Activated naive CD8-positive, alpha-beta T cell (primary cell): ENCODE measurements around the gene RAB31.

Experiments used
- H3K27ac Mint-ChIP-seq: one replicate; pipeline ENCODE4 v1.8.0; 2021; ENCODE audit warnings: mixed read lengths
- H3K27me3 Mint-ChIP-seq: one replicate; pipeline ENCODE4 v1.8.0; 2021; ENCODE audit warnings: mixed read lengths
- H3K36me3 Mint-ChIP-seq: one replicate; pipeline ENCODE4 v1.8.0; 2021; ENCODE audit warnings: mixed read lengths
- H3K4me1 Mint-ChIP-seq: one replicate; pipeline ENCODE4 v1.8.0; 2021; ENCODE audit warnings: low read depth, mixed read lengths
- H3K4me3 Mint-ChIP-seq: one replicate; pipeline ENCODE4 v1.8.0; 2021; ENCODE audit warnings: mild to moderate bottlenecking, mixed read lengths
- H3K9me3 Mint-ChIP-seq: one replicate; pipeline ENCODE4 v1.8.0; 2021; ENCODE audit warnings: low read depth, mixed read lengths

RAB31 gene

DNA sequence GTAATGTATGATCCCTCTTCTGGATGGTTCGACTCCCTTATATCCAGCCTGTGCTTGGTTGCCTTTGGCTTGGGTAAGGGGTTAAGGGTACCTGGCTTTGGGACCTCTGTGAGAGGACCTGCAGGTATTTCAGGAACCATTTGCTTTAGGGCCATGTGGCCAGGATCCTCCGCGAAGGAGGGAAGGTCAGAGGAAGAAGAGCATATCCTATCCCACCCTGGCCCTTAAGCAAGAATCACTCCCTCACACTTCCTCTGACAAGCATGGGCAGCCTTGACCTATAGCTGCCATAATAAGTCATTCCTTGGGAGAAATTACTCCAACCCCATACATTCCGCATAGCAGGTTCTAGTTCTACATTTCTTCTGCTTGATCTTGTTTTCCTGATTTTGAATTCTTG, 118.6 kb downstream of the RAB31 start:
- Mint-ChIP-seq H3K4me3 (no peak overlapping the region), H3K9me3 (no peaks in the 10 kb centered on the region), H3K36me3 (no peaks in the 10 kb centered on the region), H3K27me3 (peaks cover 1% of the 10 kb centered on the region), H3K4me1 (no peaks in the 10 kb centered on the region), H3K27ac (no peak overlapping the region)

DNA sequence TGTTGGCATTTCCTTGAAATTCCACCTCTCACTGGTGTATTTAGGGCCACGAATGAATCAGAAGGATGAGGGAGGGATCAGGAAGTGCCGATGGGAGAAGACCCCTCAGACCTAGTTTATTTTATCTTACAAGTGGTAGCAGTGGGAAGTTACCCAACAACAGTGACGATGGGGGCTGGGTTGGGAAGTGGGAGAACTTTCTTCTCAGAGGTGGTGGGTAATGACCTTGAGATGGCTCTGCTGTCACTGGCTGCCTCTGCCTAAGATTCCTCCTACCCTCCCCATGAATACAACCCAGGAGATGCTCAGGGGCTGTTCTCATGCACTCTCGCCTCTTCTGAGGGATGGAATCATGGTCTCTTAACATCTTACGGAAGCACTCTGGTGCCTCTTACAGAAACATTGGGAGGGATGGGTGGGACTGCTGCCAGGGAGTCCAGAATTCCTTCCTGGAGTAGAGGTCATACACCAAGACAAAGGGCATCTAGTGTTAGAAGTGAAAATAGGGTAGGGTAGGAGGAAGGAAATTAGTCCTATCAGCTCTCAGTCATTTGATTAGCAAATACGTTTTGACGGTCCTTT, 119.2 kb downstream of the RAB31 start:
- Mint-ChIP-seq H3K27me3 (peaks cover 1% of the 10 kb centered on the region), H3K9me3 (no peaks in the 10 kb centered on the region), H3K27ac (no peak overlapping the region), H3K4me3 (no peak overlapping the region), H3K4me1 (no peaks in the 10 kb centered on the region), H3K36me3 (peaks cover 2% of the 10 kb centered on the region)

DNA sequence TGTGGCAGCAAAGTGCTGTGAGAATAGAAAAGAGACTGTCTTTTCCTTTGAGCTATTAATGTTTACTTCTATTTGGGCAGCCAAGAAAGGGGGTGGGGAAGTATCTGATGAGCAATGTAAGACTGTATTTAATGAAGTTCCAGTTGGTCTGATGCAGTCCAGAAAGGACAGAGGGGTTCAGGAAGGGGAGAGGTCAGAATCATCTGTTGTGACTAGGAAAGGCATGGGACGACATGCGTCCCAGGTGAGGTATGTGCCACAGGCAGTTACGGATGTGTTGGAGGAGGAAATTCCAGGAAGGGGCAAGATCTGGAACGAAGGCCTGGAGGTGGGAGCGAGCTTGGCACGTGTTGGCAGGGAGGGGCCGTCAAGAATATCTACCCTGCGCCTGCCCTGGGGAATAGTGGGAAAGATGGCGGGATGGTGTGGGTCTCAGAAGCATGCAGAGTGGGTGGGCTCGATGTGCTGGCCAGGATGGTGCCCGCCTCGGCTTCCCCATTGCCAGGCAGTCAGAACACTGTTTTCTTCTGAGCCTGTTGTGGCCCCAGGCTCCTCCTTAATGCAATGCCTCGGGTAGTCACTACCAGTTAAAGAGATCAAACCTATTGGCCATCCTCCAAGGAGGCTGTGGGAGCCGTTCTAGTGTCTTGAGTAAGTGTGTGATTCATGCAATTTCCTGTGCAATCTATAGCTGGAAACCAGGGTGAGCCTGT, 119.8 kb downstream of the RAB31 start:
- Mint-ChIP-seq H3K4me1 (no peaks in the 10 kb centered on the region), H3K4me3 (no peak overlapping the region), H3K36me3 (peaks cover 2% of the 10 kb centered on the region)

DNA sequence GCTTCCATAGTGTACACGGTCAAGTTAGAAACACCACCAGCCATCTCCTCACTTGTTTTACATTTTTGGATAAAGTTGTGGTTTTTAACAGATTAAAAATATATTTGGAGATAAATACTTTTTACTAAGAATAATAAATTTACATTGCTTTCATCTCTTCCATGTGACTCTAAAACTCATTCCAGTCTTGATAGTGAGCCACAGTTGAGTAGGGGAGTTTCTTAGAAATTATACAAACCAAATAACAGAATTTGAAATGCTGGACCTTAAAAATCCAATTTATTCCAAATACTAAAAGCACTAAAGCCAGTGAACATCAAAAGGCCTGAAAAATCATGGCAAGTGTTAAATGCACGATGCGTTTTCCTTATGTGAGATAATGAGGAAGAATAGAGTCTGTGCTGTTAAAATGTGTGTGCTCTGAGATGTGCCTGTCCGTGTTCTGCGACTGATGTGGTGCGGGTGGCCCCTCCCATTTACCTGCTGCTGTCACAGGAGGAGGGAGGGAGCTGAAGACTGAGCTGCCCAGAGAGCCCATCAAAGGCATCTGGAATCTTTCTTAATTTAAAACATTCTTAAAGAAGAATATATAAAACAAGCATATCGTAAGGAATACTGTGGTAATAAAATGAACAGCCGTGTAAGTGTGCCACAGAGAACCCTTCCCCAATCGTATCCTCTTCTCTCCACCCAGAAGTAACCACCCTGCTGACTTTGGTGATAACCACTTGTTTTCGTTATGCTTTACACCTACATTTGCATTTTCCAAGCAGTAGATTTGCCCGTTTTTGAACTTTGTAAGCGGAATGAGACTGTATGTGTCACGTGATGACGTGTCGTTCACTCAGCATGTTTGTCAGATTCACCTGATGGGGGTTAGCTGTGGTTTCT, 120.7 kb downstream of the RAB31 start:
- Mint-ChIP-seq H3K27ac (no peak overlapping the region), H3K4me1 (no peaks in the 10 kb centered on the region), H3K36me3 (peaks cover 2% of the 10 kb centered on the region), H3K9me3 (no peaks in the 10 kb centered on the region), H3K4me3 (no peak overlapping the region), H3K27me3 (peaks cover 1% of the 10 kb centered on the region)

More for the DNA sequence above, 119.8 kb downstream of the RAB31 start:
- Mint-ChIP-seq H3K27ac (no peak overlapping the region), H3K27me3 (peaks cover 1% of the 10 kb centered on the region), H3K9me3 (no peaks in the 10 kb centered on the region)

DNA sequence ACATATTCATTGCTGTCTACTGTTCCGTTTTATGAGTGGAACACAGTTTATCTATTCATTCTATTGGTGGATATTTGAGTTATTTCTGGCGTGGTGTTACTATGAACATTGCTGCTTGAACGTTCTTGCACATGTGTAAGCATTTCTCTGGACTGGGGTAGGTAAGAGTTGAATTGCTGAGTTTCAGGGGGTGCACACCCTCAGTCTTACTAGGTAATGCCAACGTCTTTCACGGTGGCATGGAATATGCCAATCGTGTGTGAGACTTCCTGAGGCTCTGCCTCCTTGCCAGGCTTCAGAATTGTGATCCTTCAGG, 121.3 kb downstream of the RAB31 start:
- no peak overlapping the region for H3K4me3 Mint-ChIP-seq
- no peaks in the 10 kb centered on the region for H3K9me3 Mint-ChIP-seq
- H3K36me3 Mint-ChIP-seq: peaks cover 2% of the 10 kb centered on the region
- no peaks in the 10 kb centered on the region for H3K4me1 Mint-ChIP-seq
- peaks cover 1% of the 10 kb centered on the region for H3K27me3 Mint-ChIP-seq
- H3K27ac Mint-ChIP-seq: no peak overlapping the region

DNA sequence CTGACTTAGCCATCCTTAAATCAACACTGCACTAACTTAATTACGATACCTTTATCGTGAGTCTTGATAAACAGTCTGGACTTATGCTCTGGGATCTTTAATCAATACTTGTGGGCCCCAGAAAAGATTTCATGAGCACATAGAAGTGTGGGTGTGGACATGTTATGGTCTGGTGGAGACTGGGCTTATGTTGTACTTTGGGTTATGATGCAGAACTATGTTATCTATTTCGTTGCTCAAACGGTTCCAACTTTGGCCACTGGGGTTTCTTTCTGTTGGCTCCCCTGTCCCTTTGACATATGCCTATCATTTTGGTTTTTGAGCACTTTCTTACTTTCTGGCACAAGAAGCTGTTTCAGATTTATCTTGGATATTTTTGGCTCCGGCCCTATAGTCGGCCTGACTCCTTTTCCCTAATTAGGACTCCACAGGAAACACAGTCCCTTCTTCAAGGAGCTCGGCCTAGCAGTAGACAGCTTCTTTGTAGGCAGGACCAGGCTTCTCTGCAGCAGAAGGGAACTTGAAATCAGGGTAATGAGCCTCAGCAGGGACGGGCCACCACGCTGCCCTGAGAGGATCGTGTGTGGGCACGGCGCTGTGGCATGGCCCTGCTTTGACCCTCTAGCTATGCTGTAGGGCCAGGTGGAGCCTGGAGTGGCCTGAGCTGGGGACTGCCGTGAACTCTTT, 123.1 kb downstream of the RAB31 start:
- no peaks in the 10 kb centered on the region for H3K9me3 Mint-ChIP-seq
- no peak overlapping the region for H3K27ac Mint-ChIP-seq
- no peak overlapping the region for H3K4me3 Mint-ChIP-seq
- H3K27me3 Mint-ChIP-seq: no peaks in the 10 kb centered on the region
- H3K36me3 Mint-ChIP-seq: peaks cover 2% of the 10 kb centered on the region
- no peaks in the 10 kb centered on the region for H3K4me1 Mint-ChIP-seq

DNA sequence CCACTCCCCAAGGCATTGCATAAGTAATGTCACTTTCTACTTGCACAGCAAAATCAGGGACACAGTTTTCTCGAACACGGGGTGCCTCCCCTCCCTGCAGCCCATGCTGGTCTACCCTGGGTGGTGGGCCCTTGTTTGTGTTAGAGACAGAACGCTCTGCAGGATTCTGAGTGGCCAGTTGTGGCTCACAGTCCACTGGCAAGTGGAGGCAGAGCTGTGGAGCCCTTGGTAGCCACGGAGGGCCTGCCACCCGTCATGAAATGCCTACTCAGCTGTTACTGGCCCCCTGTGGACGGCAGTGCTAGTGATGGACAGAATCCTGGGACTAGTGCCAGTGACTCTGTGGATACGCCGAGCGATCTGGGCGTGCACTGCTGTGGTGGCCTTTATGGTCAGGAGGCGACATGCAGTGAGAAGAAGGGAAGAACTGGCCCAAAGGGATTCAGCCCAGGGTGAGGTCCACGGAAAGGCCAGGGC, 123.7 kb downstream of the RAB31 start:
- Mint-ChIP-seq H3K4me1 (no peaks in the 10 kb centered on the region), H3K36me3 (peaks cover 2% of the 10 kb centered on the region), H3K9me3 (no peaks in the 10 kb centered on the region), H3K4me3 (no peak overlapping the region), H3K27ac (no peak overlapping the region), H3K27me3 (peaks cover 2% of the 10 kb centered on the region)

DNA sequence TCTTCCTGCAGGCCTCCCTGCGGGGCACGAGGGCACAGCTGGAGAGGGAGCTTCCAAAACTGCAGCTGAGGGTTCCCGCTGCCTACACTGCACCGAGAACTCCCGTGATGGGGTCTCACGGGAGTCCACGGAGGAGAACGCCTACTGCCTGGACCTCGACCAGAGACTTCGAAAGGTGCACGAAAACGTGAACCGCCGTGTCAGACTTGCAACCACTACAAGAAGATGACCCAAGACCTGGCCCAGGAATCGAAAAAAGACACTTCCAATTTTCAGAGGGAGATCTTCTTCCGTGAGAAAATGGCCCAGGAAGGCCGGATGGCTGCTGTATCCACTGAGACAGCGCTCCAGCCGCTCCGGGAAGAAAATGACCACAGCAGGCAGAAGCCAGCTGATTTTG, 124.8 kb downstream of the RAB31 start:
- H3K9me3 Mint-ChIP-seq: no peaks in the 10 kb centered on the region
- H3K36me3 Mint-ChIP-seq: peaks cover 2% of the 10 kb centered on the region
- no peak overlapping the region for H3K27ac Mint-ChIP-seq
- H3K4me1 Mint-ChIP-seq: no peaks in the 10 kb centered on the region
- H3K4me3 Mint-ChIP-seq: no peak overlapping the region
- peaks cover 2% of the 10 kb centered on the region for H3K27me3 Mint-ChIP-seq

DNA sequence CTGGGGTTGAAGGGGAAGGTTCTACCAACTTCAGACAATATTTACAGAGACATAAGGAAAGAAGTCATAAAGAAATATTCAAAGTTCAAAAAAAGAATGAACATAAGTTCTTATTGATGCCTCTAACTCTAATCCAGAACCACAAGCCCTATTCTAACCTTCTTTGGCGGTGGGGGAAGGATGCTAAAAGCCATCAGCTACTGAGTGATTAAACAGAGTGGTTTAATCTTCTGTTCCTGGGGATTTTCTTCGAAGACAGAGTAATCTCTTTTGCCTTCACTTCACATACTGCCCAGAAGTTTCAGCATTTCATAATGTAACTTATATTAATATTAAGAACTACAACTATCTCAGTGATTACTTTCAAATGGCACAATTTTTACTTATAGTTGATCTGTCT, 126.5 kb downstream of the RAB31 start:
- Mint-ChIP-seq H3K4me1 (no peaks in the 10 kb centered on the region), H3K27ac (no peak overlapping the region), H3K27me3 (peaks cover 2% of the 10 kb centered on the region), H3K4me3 (no peak overlapping the region), H3K9me3 (no peaks in the 10 kb centered on the region), H3K36me3 (peaks cover 2% of the 10 kb centered on the region)

DNA sequence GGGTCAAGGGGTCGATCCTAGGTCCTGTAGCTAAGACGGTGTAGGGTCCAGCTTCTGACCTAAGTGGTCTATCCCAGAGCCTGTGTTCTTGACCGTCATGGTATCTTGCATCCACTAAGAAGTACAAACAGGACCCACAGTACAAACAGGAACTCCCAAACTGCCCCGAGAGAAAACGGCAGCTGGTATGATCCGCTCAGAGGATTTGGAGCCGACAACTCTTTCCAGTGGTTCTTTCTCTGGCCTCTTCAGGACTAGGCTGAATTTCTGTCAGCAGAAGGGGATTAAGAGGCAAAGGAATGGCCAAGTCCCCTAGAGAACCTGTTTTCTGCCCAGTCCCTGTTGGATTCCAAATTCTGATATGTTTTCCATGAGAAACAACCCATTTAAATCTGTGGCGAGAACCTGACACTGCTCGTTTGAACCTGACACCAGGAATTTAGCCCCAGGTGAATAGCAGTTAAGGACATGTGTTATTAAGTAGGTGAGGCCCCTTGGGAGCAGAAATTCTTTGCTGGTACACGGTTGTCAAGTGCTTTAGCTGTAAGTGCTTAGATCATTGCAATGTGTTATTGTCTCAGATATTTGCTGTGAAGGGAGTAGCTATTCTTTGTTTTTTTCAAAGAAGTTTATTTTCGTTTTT, 127.1 kb downstream of the RAB31 start:
- no peaks in the 10 kb centered on the region for H3K9me3 Mint-ChIP-seq
- H3K4me3 Mint-ChIP-seq: no peak overlapping the region
- H3K4me1 Mint-ChIP-seq: no peaks in the 10 kb centered on the region
- peaks cover 2% of the 10 kb centered on the region for H3K36me3 Mint-ChIP-seq
- no peak overlapping the region for H3K27ac Mint-ChIP-seq
- peaks cover 2% of the 10 kb centered on the region for H3K27me3 Mint-ChIP-seq

DNA sequence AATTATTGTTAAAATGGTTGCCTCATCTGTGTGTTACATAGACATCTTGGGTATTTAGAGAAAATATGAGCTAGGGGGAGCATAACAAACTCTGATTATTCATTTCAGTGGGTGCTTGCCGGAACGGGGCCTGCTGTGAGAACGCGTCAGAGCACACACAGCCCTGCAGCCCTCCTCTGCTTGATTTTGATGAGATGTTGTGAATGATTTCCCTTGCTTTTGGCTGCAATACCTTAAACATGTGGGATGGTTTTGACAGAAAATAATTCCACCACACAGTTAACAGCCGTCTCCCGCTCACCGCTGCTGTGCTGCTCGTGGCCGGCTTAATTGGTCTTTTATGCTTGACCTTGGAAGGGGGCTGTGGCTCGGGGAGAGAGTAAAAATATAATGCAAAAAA, 127.7 kb downstream of the RAB31 start:
- Mint-ChIP-seq H3K4me3 (no peak overlapping the region), H3K27me3 (peaks cover 2% of the 10 kb centered on the region), H3K36me3 (peaks cover 2% of the 10 kb centered on the region), H3K4me1 (no peaks in the 10 kb centered on the region), H3K9me3 (no peaks in the 10 kb centered on the region), H3K27ac (no peak overlapping the region)

DNA sequence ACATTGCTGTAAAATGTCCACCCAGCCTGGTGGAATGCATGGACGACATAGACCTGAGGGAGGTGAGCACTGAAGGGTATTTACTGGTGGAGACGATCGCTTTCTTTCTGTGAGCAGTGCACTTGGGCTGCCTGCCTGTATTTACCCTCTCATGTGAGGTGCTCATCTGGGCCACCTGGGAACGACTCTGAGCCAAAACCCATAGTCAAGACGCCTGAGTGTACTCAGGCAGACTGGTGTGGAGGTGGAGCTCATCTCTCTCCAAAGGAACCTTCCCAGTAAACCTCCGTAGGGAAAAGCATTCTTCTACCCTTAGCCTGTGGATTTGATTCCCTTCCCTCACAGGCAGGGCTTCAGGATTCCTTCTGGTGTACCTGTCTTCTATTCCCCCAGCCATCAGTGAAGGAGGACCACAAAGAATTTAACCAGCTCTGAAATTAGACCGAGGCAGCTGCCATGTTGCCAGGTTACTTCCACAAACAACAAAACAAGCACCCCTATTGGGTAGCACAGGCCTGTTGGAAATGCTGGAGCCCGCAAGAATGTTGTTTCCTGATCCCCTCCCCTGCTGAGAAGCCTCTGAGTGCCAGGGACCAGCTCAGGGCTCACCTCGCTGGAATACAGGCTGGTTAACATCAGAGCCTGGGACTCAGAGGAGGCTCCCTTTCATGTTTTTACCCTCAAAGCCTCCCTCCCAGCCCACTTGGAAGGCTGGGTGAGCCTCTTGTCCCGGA, 130.2 kb downstream of the RAB31 start:
- no peak overlapping the region for H3K4me3 Mint-ChIP-seq
- no peaks in the 10 kb centered on the region for H3K9me3 Mint-ChIP-seq
- no peak overlapping the region for H3K27ac Mint-ChIP-seq
- no peaks in the 10 kb centered on the region for H3K36me3 Mint-ChIP-seq
- H3K27me3 Mint-ChIP-seq: peaks cover 2% of the 10 kb centered on the region
- no peaks in the 10 kb centered on the region for H3K4me1 Mint-ChIP-seq

DNA sequence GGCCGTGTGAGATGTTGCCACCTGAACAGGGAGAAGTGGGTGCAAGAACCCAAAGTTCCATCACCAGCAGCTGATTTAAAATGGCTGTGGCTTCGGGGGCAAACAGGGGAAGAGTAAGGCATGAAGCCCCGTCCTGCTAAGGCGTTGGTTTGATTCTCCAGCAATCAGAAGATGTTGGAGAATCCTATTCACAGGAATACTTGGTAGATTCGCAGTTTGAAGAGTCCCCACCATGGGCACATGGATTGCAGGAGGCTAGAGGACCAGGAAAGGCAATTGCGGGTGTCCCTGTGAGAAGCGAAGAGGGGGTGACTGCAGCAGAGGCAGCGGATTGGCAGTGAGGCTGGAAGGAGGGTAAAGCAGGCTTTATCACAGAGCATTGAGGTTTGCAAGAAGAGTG, 131.1 kb downstream of the RAB31 start:
- Mint-ChIP-seq H3K4me3 (no peak overlapping the region), H3K9me3 (no peaks in the 10 kb centered on the region), H3K4me1 (no peaks in the 10 kb centered on the region), H3K27ac (no peak overlapping the region), H3K27me3 (peaks cover 2% of the 10 kb centered on the region), H3K36me3 (no peaks in the 10 kb centered on the region)

DNA sequence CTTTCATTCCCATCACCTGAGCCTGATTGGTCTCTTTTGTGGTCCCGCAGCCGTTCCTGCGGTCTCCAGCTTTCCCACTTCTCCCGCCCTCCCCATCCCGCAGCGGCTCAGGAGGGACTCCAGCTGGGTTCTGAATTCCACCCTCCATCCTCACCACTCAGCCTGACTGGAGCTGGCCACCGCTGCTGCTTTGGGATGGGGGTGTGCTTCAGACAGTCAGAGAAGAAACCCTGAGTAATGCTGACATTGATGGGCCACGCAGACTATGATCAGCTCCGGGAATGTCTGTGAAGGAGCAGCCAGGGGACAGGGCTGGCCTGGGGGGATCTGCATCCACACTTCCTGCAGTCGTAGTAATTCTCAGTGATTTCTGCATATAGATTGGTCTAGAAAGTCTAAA, 131.8 kb downstream of the RAB31 start:
- no peak overlapping the region for H3K27ac Mint-ChIP-seq
- peaks cover 2% of the 10 kb centered on the region for H3K27me3 Mint-ChIP-seq
- H3K9me3 Mint-ChIP-seq: no peaks in the 10 kb centered on the region
- no peaks in the 10 kb centered on the region for H3K4me1 Mint-ChIP-seq
- no peak overlapping the region for H3K4me3 Mint-ChIP-seq
- H3K36me3 Mint-ChIP-seq: no peaks in the 10 kb centered on the region
